ENCODE results near the gene TRH. TPM values are rescaled to one million over a fixed set of nuclear protein-coding genes. Genes with fewer than 3 reads are reported as not detected.

TRH gene
- total and polyA plus RNA-seq, 4 donors: not detected

- no peaks in the 10 kb centered on the region for H3K36me3 ChIP-seq (ENCODE audit: control insufficient read depth in 1 of 2, insufficient read depth in 2 of 2, low read length in 1 of 2)
- WGBS, 2 donors: 93 to 96% methylated on average over 2 of the region's 2 CpGs
- no peaks in the 10 kb centered on the region for H3K27me3 ChIP-seq (ENCODE audit: control insufficient read depth in 1 of 2, insufficient read depth in 2 of 2, low read length in 1 of 2)
- no peaks in the 10 kb centered on the region for H3K9me3 ChIP-seq (ENCODE audit: control insufficient read depth, low read length)
- DNase-seq: no peak
- no peaks in the 10 kb centered on the region for H3K4me1 ChIP-seq (ENCODE audit: control insufficient read depth in 1 of 2, insufficient read depth in 2 of 2, low read length in 2 of 2)
- intact Hi-C loops (cut with DNase I): no loop called here
- no peak for ATAC-seq (ENCODE audit: low FRiP score)
- no peak overlapping the region for H3K27ac ChIP-seq (ENCODE audit: low read depth in 1 of 2, low read length in 2 of 2)
- no peak overlapping the region for H3K4me3 ChIP-seq (ENCODE audit: low read length in 2 of 2)
Observed at GRCh38 chr3:129972301-129972700, 2.2 kb upstream of the TRH start.

GRCh38 chr3:129973853-129974563, 512 bp upstream of the TRH start:
- Histone ChIP-seq H3K27me3 (ENCODE audit: control insufficient read depth in 1 of 2, insufficient read depth in 2 of 2, low read length in 1 of 2) (no peaks in the 10 kb centered on the region), H3K9me3 (ENCODE audit: control insufficient read depth, low read length) (no peaks in the 10 kb centered on the region), H3K36me3 (ENCODE audit: control insufficient read depth in 1 of 2, insufficient read depth in 2 of 2, low read length in 1 of 2) (no peaks in the 10 kb centered on the region), H3K4me1 (ENCODE audit: control insufficient read depth in 1 of 2, insufficient read depth in 2 of 2, low read length in 2 of 2) (no peaks in the 10 kb centered on the region), H3K4me3 (ENCODE audit: low read length in 2 of 2) (no peak overlapping the region), H3K27ac (ENCODE audit: low read depth in 1 of 2, low read length in 2 of 2) (no peak overlapping the region)
- WGBS, 2 donors: 26 to 31% methylated on average over 38 to 39 of the region's 39 CpGs
- no peak for ATAC-seq (ENCODE audit: low FRiP score)
- DNase-seq: no peak
- intact Hi-C loops (cut with DNase I): no loop called here

GRCh38 chr3:129974833-129975704, 549 bp downstream of the TRH start:
- Histone ChIP-seq H3K9me3 (ENCODE audit: control insufficient read depth, low read length) (no peaks in the 10 kb centered on the region), H3K27ac (ENCODE audit: low read depth in 1 of 2, low read length in 2 of 2) (no peak overlapping the region), H3K27me3 (ENCODE audit: control insufficient read depth in 1 of 2, insufficient read depth in 2 of 2, low read length in 1 of 2) (no peaks in the 10 kb centered on the region), H3K4me3 (ENCODE audit: low read length in 2 of 2) (no peak overlapping the region), H3K36me3 (ENCODE audit: control insufficient read depth in 1 of 2, insufficient read depth in 2 of 2, low read length in 1 of 2) (no peaks in the 10 kb centered on the region), H3K4me1 (ENCODE audit: control insufficient read depth in 1 of 2, insufficient read depth in 2 of 2, low read length in 2 of 2) (no peaks in the 10 kb centered on the region)
- peak; percentile 57 to 79 for DNase-seq
- ATAC-seq (ENCODE audit: low FRiP score): no peak
- 2% methylated on average over 71 of the region's 71 CpGs for WGBS, 2 donors
- intact Hi-C loops (cut with DNase I): no loop called here

DNA sequence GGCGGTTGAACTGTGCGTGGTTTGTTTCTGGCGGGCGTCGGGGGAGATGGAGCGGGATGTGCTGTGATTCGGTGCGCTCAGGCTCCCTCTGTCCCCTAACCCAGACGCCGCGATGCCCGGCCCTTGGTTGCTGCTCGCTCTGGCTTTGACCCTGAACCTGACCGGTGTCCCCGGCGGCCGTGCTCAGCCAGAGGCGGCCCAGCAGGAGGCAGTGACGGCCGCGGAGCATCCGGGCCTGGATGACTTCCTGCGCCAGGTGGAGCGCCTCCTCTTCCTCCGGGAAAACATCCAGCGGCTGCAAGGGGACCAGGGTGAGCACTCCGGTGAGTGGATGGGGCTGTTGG, 1.2 kb downstream of the TRH start:
- Histone ChIP-seq H3K9me3 (ENCODE audit: control insufficient read depth, low read length) (no peaks in the 10 kb centered on the region), H3K4me3 (ENCODE audit: low read length in 2 of 2) (no peak overlapping the region), H3K4me1 (ENCODE audit: control insufficient read depth in 1 of 2, insufficient read depth in 2 of 2, low read length in 2 of 2) (no peaks in the 10 kb centered on the region), H3K27me3 (ENCODE audit: control insufficient read depth in 1 of 2, insufficient read depth in 2 of 2, low read length in 1 of 2) (no peaks in the 10 kb centered on the region), H3K36me3 (ENCODE audit: control insufficient read depth in 1 of 2, insufficient read depth in 2 of 2, low read length in 1 of 2) (no peaks in the 10 kb centered on the region), H3K27ac (ENCODE audit: low read depth in 1 of 2, low read length in 2 of 2) (no peak overlapping the region)
- intact Hi-C loops (cut with DNase I): no loop called here
- no peak for ATAC-seq (ENCODE audit: low FRiP score)
- peak in 1 of 2 donors; percentile 70 for DNase-seq
- 3 to 4% methylated on average over 27 of the region's 27 CpGs for WGBS, 2 donors

GRCh38 chr3:129976286-129976685, 1.8 kb downstream of the TRH start:
- Histone ChIP-seq H3K36me3 (ENCODE audit: control insufficient read depth in 1 of 2, insufficient read depth in 2 of 2, low read length in 1 of 2) (no peaks in the 10 kb centered on the region), H3K9me3 (ENCODE audit: control insufficient read depth, low read length) (no peaks in the 10 kb centered on the region), H3K27me3 (ENCODE audit: control insufficient read depth in 1 of 2, insufficient read depth in 2 of 2, low read length in 1 of 2) (no peaks in the 10 kb centered on the region), H3K4me1 (ENCODE audit: control insufficient read depth in 1 of 2, insufficient read depth in 2 of 2, low read length in 2 of 2) (no peaks in the 10 kb centered on the region), H3K27ac (ENCODE audit: low read depth in 1 of 2, low read length in 2 of 2) (no peak overlapping the region), H3K4me3 (ENCODE audit: low read length in 2 of 2) (no peak overlapping the region)
- ATAC-seq (ENCODE audit: low FRiP score): no peak
- DNase-seq: no peak
- 81 to 86% methylated on average over 4 of the region's 4 CpGs for WGBS, 2 donors
- intact Hi-C loops (cut with DNase I): no loop called here

GRCh38 chr3:129978123-129978522, 3.6 kb downstream of the TRH start:
- H3K27ac ChIP-seq (ENCODE audit: low read depth in 1 of 2, low read length in 2 of 2): no peak overlapping the region
- no peaks in the 10 kb centered on the region for H3K36me3 ChIP-seq (ENCODE audit: control insufficient read depth in 1 of 2, insufficient read depth in 2 of 2, low read length in 1 of 2)
- DNase-seq: no peak
- no peak for ATAC-seq (ENCODE audit: low FRiP score)
- 68 to 74% methylated on average over 2 of the region's 2 CpGs for WGBS, 2 donors
- intact Hi-C loops (cut with DNase I): no loop called here
- H3K27me3 ChIP-seq (ENCODE audit: control insufficient read depth in 1 of 2, insufficient read depth in 2 of 2, low read length in 1 of 2): no peaks in the 10 kb centered on the region
- H3K4me1 ChIP-seq (ENCODE audit: control insufficient read depth in 1 of 2, insufficient read depth in 2 of 2, low read length in 2 of 2): no peaks in the 10 kb centered on the region
- H3K9me3 ChIP-seq (ENCODE audit: control insufficient read depth, low read length): no peaks in the 10 kb centered on the region
- H3K4me3 ChIP-seq (ENCODE audit: low read length in 2 of 2): no peak overlapping the region

DNA sequence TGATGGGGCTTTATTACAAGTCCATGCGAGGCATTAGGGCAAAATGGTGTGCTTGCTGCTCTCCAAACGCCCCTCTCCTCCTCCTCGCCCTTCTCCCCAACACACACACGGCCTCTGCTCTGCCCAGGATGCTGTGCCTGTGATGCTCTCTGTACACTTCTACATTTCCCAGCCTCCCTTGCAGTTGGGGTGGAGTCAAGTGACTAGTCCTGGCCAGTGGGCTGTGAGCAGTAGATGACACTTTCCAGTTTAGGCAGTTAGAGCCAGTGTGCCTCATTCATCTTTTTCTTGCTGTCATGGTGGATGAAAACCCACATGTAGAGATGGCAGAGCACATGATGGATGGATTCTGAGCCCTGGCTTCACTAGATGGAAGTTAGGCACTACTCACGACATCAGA, 5.4 kb downstream of the TRH start:
- no peaks in the 10 kb centered on the region for H3K9me3 ChIP-seq (ENCODE audit: control insufficient read depth, low read length)
- no peak for DNase-seq
- 80% methylated on average over 5 of the region's 5 CpGs for WGBS, 2 donors
- no peak overlapping the region for H3K4me3 ChIP-seq (ENCODE audit: low read length in 2 of 2)
- no peak overlapping the region for H3K27ac ChIP-seq (ENCODE audit: low read depth in 1 of 2, low read length in 2 of 2)
- H3K27me3 ChIP-seq (ENCODE audit: control insufficient read depth in 1 of 2, insufficient read depth in 2 of 2, low read length in 1 of 2): no peaks in the 10 kb centered on the region
- intact Hi-C loops (cut with DNase I): no loop called here
- no peaks in the 10 kb centered on the region for H3K4me1 ChIP-seq (ENCODE audit: control insufficient read depth in 1 of 2, insufficient read depth in 2 of 2, low read length in 2 of 2)
- H3K36me3 ChIP-seq (ENCODE audit: control insufficient read depth in 1 of 2, insufficient read depth in 2 of 2, low read length in 1 of 2): no peaks in the 10 kb centered on the region
- ATAC-seq (ENCODE audit: low FRiP score): no peak

DNA sequence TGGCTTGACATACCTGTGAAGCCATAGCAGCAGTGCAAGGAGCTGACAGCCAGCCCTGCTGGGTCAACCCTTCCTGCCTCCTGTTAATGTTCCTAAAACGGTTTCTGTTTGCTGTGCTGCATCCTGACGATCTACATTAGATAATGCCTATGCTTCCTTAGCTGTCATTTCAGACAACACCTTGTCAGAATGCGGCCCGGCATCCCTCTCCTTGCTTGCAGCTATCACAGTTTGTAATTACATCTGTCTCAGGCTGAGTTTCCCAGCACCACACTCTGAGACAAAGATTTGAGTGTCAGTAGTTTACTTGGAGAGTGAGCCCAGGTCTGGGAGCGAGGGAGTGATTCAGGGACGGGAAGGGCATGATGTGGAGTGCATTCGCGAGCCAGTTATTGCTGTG, 9.0 kb downstream of the TRH start:
- DNase-seq: no peak
- no peak overlapping the region for H3K4me3 ChIP-seq (ENCODE audit: low read length in 2 of 2)
- H3K27ac ChIP-seq (ENCODE audit: low read depth in 1 of 2, low read length in 2 of 2): no peak overlapping the region
- no peaks in the 10 kb centered on the region for H3K4me1 ChIP-seq (ENCODE audit: control insufficient read depth in 1 of 2, insufficient read depth in 2 of 2, low read length in 2 of 2)
- ATAC-seq (ENCODE audit: low FRiP score): no peak
- no peaks in the 10 kb centered on the region for H3K27me3 ChIP-seq (ENCODE audit: control insufficient read depth in 1 of 2, insufficient read depth in 2 of 2, low read length in 1 of 2)
- intact Hi-C loops (cut with DNase I): no loop called here
- H3K36me3 ChIP-seq (ENCODE audit: control insufficient read depth in 1 of 2, insufficient read depth in 2 of 2, low read length in 1 of 2): no peaks in the 10 kb centered on the region
- no peaks in the 10 kb centered on the region for H3K9me3 ChIP-seq (ENCODE audit: control insufficient read depth, low read length)
- WGBS, 2 donors: 82 to 84% methylated on average over 8 of the region's 8 CpGs

DNA sequence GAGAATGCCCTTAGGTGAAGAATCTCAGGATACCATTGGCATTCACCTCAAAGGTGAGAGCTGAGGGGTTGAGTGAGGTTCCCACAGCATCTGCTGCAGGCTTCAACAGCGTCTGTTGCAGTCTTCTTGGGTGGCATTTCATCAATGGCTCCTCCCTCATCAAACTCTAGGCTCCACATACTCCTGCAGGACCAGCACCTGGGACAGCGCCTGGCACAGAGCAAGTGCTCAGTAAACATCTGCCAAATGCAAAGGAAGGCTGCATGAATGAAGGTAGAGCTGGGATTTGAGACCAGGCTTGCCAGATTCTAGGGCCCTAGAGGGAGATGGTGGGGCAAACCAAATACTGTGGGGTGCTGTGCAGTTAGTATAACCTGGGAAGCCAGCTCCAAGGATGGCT, 9.6 kb downstream of the TRH start:
- no peak for DNase-seq
- Histone ChIP-seq H3K27me3 (ENCODE audit: control insufficient read depth in 1 of 2, insufficient read depth in 2 of 2, low read length in 1 of 2) (no peaks in the 10 kb centered on the region), H3K4me1 (ENCODE audit: control insufficient read depth in 1 of 2, insufficient read depth in 2 of 2, low read length in 2 of 2) (no peaks in the 10 kb centered on the region), H3K4me3 (ENCODE audit: low read length in 2 of 2) (no peak overlapping the region), H3K36me3 (ENCODE audit: control insufficient read depth in 1 of 2, insufficient read depth in 2 of 2, low read length in 1 of 2) (no peaks in the 10 kb centered on the region), H3K27ac (ENCODE audit: low read depth in 1 of 2, low read length in 2 of 2) (no peak overlapping the region), H3K9me3 (ENCODE audit: control insufficient read depth, low read length) (no peaks in the 10 kb centered on the region)
- intact Hi-C loops (cut with DNase I): no loop called here
- ATAC-seq (ENCODE audit: low FRiP score): no peak
- WGBS, 2 donors: 62 to 76% methylated on average over 2 of the region's 2 CpGs

Data from aorta (tissue), 5 donors.